ENCODE results near the gene ALLC.

The ALLC gene

DNA sequence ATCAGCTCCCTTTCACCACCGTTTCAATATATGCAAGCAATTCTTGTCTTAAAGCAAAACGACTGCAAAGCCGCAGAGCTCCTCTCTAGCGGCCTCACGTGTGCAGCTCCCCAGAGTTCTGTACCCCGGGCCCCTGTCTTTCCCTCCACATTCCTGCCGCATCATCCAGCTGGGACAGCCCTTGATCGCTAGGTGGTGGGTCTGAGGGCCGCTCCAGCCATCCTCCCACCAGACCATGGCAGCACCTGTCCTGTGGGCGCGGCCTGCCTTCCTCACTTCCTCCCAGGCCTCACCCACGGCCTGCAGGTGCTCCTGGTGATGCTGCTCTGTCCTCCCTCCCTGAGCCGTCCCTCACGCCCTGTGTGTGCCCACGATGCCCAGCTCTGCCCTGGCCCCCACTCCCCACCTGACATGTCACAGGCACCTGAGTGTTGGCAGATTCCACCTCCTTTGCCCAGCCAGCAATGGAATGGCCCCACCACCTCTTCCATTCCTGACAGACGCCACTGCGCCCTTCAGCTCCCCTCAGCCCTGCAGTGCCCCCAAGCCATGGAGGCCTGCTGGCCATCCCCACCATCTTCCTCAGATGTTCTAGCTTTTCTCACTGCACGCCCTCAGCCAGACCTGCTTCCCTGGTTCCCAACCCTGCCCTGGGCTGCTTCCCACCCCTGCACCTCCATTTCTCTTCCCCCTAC, 15.3 kb upstream of the ALLC start:
- Histone ChIP-seq H3K79me2 (ENCODE audit: insufficient read depth, low read length) (no peaks in the 10 kb centered on the region), H3K4me3 (ENCODE audit: insufficient read depth, low read length, poor library complexity, severe bottlenecking) (no peak overlapping the region), H3K36me3 (ENCODE audit: low read length) (no peaks in the 10 kb centered on the region), H2AFZ (ENCODE audit: low read depth, low read length, severe bottlenecking) (no peak overlapping the region), H3K9ac (ENCODE audit: low read length) (no peak overlapping the region), H3K9me2 (replicated peaks; ENCODE audit: insufficient read depth, low read length) (no peaks in the 10 kb centered on the region), H3K27ac (ENCODE audit: low read depth, low read length) (no peak overlapping the region), H4K20me1 (ENCODE audit: low read depth, low read length) (no peaks in the 10 kb centered on the region), H3K9me3 (ENCODE audit: insufficient read depth, low read length) (no peaks in the 10 kb centered on the region), H3K27me3 (ENCODE audit: low read length) (no peaks in the 10 kb centered on the region), H3F3A (ENCODE audit: insufficient read depth) (no peaks in the 10 kb centered on the region), H3K4me2 (ENCODE audit: low read depth, low read length, poor library complexity, severe bottlenecking) (no peak overlapping the region)
- TF ChIP-seq, protein P1, sequence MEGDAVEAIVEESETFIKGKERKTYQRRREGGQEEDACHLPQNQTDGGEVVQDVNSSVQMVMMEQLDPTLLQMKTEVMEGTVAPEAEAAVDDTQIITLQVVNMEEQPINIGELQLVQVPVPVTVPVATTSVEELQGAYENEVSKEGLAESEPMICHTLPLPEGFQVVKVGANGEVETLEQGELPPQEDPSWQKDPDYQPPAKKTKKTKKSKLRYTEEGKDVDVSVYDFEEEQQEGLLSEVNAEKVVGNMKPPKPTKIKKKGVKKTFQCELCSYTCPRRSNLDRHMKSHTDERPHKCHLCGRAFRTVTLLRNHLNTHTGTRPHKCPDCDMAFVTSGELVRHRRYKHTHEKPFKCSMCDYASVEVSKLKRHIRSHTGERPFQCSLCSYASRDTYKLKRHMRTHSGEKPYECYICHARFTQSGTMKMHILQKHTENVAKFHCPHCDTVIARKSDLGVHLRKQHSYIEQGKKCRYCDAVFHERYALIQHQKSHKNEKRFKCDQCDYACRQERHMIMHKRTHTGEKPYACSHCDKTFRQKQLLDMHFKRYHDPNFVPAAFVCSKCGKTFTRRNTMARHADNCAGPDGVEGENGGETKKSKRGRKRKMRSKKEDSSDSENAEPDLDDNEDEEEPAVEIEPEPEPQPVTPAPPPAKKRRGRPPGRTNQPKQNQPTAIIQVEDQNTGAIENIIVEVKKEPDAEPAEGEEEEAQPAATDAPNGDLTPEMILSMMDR (IDR thresholded peaks at IDR 0.05; ENCODE audit: insufficient read depth, low read length, poor library complexity, severe bottlenecking): no peak
- no peak for TF ChIP-seq EZH2phosphoT487 (conservative IDR thresholded peaks at IDR 0.05; ENCODE audit: low read length)

DNA sequence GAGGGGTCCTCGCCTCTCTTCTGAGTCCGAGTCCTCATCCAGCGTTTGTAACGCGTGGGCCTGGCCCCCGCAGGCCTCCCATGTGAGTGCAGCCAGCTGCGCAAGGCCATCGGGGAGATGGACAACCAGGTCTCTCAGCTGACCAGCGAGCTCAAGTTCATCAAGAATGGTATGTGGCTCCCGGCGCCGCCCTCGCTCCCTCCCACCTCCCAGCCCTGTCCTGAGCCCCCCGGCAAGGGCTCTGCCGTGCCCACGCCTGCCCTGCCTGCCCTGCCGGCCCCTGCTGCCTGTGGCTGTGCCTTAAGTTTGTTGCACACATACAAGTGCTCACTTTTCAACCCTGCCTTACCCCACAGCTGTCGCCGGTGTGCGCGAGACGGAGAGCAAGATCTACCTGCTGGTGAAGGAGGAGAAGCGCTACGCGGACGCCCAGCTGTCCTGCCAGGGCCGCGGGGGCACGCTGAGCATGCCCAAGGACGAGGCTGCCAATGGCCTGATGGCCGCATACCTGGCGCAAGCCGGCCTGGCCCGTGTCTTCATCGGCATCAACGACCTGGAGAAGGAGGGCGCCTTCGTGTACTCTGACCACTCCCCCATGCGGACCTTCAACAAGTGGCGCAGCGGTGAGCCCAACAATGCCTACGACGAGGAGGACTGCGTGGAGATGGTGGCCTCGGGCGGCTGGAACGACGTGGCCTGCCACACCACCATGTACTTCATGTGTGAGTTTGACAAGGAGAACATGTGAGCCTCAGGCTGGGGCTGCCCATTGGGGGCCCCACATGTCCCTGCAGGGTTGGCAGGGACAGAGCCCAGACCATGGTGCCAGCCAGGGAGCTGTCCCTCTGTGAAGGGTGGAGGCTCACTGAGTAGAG, 14.4 kb upstream of the ALLC start:
- H2AFZ ChIP-seq (ENCODE audit: low read depth, low read length, severe bottlenecking): no peak overlapping the region
- H3K79me2 ChIP-seq (ENCODE audit: insufficient read depth, low read length): no peaks in the 10 kb centered on the region
- H3K9me2 ChIP-seq (replicated peaks; ENCODE audit: insufficient read depth, low read length): no peaks in the 10 kb centered on the region
- H3K27ac ChIP-seq (ENCODE audit: low read depth, low read length): no peak overlapping the region
- no peaks in the 10 kb centered on the region for H3K9me3 ChIP-seq (ENCODE audit: insufficient read depth, low read length)
- no peaks in the 10 kb centered on the region for H3K27me3 ChIP-seq (ENCODE audit: low read length)
- TF ChIP-seq EZH2phosphoT487 (conservative IDR thresholded peaks at IDR 0.05; ENCODE audit: low read length): no peak
- TF ChIP-seq, protein P1 (IDR thresholded peaks at IDR 0.05; ENCODE audit: insufficient read depth, low read length, poor library complexity, severe bottlenecking): no peak
- H3F3A ChIP-seq (ENCODE audit: insufficient read depth): no peaks in the 10 kb centered on the region
- no peak overlapping the region for H3K9ac ChIP-seq (ENCODE audit: low read length)
- H3K4me3 ChIP-seq (ENCODE audit: insufficient read depth, low read length, poor library complexity, severe bottlenecking): no peak overlapping the region
- H3K4me2 ChIP-seq (ENCODE audit: low read depth, low read length, poor library complexity, severe bottlenecking): no peak overlapping the region
- H3K36me3 ChIP-seq (ENCODE audit: low read length): no peaks in the 10 kb centered on the region
- no peaks in the 10 kb centered on the region for H4K20me1 ChIP-seq (ENCODE audit: low read depth, low read length)

DNA sequence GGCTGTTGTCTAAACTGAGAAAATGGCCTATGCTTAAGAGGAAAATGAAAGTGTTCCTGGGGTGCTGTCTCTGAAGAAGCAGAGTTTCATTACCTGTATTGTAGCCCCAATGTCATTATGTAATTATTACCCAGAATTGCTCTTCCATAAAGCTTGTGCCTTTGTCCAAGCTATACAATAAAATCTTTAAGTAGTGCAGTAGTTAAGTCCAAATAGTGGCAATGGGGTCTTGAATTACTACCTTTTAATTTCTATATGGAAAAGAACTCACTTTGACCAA, 13.8 kb upstream of the ALLC start:
- no peak overlapping the region for H3K27ac ChIP-seq (ENCODE audit: low read depth, low read length)
- no peak for TF ChIP-seq EZH2phosphoT487 (conservative IDR thresholded peaks at IDR 0.05; ENCODE audit: low read length)
- TF ChIP-seq, protein P1 (IDR thresholded peaks at IDR 0.05; ENCODE audit: insufficient read depth, low read length, poor library complexity, severe bottlenecking): no peak
- H3K4me2 ChIP-seq (ENCODE audit: low read depth, low read length, poor library complexity, severe bottlenecking): no peak overlapping the region
- no peaks in the 10 kb centered on the region for H4K20me1 ChIP-seq (ENCODE audit: low read depth, low read length)
- H3K4me3 ChIP-seq (ENCODE audit: insufficient read depth, low read length, poor library complexity, severe bottlenecking): no peak overlapping the region
- no peak overlapping the region for H3K9ac ChIP-seq (ENCODE audit: low read length)
- no peaks in the 10 kb centered on the region for H3K9me3 ChIP-seq (ENCODE audit: insufficient read depth, low read length)
- H3F3A ChIP-seq (ENCODE audit: insufficient read depth): no peaks in the 10 kb centered on the region
- H2AFZ ChIP-seq (ENCODE audit: low read depth, low read length, severe bottlenecking): no peak overlapping the region
- no peaks in the 10 kb centered on the region for H3K9me2 ChIP-seq (replicated peaks; ENCODE audit: insufficient read depth, low read length)
- no peaks in the 10 kb centered on the region for H3K79me2 ChIP-seq (ENCODE audit: insufficient read depth, low read length)
- no peaks in the 10 kb centered on the region for H3K27me3 ChIP-seq (ENCODE audit: low read length)
- H3K36me3 ChIP-seq (ENCODE audit: low read length): no peaks in the 10 kb centered on the region
